GM11168 (cell line): ENCODE measurements around the gene SLC20A1.
"Not testable (repeated sequence)": the region's sequence is repeated elsewhere in the genome, so short reads cannot be mapped to it uniquely, and the experiment has no call there.

Experiments
- in situ Hi-C: fragments of 300-500 bp; cut with MboI; formaldehyde crosslinking; loops from one replicate; pipeline ENCODE4 v1.12.0; 2022; ENCODE audit warnings: low sequenced_read_pairs; ENCODE audit not compliant: unreplicated experiment

SLC20A1 gene, protein sequence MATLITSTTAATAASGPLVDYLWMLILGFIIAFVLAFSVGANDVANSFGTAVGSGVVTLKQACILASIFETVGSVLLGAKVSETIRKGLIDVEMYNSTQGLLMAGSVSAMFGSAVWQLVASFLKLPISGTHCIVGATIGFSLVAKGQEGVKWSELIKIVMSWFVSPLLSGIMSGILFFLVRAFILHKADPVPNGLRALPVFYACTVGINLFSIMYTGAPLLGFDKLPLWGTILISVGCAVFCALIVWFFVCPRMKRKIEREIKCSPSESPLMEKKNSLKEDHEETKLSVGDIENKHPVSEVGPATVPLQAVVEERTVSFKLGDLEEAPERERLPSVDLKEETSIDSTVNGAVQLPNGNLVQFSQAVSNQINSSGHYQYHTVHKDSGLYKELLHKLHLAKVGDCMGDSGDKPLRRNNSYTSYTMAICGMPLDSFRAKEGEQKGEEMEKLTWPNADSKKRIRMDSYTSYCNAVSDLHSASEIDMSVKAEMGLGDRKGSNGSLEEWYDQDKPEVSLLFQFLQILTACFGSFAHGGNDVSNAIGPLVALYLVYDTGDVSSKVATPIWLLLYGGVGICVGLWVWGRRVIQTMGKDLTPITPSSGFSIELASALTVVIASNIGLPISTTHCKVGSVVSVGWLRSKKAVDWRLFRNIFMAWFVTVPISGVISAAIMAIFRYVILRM

GRCh38 chr2:112645310-112646101 is at the start of gene SLC20A1:
Gene SLC20A1, plus strand, starts transcription at chr2:112645939. Its CDS starts 890 bp downstream, at chr2:112646829.
- in situ Hi-C loops: no loop called here

DNA sequence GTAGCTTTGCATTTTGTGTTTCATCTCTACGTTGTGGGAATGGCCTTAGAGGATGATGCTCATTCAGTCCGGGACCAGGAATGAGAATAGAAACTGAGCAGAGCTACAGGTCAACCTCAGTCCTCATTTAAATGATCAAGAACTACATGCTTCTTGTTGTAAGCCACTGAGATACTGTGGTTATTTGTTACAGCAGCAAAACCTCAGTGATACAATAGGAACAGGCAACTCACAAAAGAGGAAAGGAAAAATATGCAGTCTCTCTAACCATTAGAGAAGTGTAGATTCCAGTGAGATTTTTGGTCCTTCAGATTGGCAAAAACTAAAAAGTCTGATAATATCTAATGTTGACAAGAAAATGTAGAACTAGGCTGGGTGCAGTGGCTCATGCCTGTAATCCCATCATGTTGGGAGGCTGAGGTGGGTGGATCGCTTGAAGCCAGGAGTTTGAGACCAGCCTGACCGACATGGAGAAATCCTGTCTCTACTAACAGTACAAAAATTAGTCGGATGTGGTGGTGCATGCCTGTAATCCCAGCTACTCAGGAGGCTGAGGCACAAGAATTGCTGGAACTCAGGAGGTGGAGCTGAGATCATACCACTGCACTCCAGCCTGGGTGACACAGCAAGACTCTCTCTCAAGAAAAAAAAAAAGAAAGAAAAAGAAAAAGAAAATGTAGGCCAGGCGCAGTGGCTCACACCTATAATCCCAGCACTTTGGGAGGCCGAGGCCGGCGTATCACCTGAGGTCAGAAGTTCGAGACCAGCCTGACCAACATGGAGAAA is 48.0 kb upstream of the SLC20A1 start:
- in situ Hi-C loops: loop anchor here (10.0 kb wide), 1 partner anchor 127 kb away; the partner anchor contains the start of gene NT5DC4

GRCh38 chr2:112600634-112601033 is 45.1 kb upstream of the SLC20A1 start:
- in situ Hi-C loops: loop anchor here (10.0 kb wide), 1 partner anchor 354 kb away; no protein-coding TSS in a partner anchor

DNA sequence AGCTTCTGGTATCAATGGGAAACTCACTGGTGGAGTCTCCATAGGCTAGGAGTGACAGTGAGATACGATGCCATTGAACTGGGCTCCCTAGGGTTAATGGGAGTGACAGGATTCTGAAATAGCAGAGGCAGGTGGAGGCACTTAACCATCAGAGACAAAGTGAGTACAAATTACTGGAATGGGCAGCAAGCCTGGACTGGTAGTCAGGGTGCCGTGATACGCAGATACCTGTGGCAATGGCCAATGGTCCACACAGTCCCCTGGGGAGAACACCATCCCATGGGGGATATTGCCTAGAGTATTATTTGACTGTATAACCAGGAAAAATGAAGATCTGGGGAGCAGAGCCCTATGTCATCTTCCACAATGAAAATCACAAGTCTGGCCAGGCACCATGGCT is 44.0 kb upstream of the SLC20A1 start:
- in situ Hi-C loops: loop anchor here (10.0 kb wide), 1 partner anchor 353 kb away; no protein-coding TSS in a partner anchor

GRCh38 chr2:112602917-112603316 is 42.8 kb upstream of the SLC20A1 start:
- in situ Hi-C loops: loop anchor here (10.0 kb wide), 1 partner anchor 352 kb away; no protein-coding TSS in a partner anchor

- in situ Hi-C loops: loop anchor here (10.0 kb wide), 1 partner anchor 351 kb away; no protein-coding TSS in a partner anchor
Measured at GRCh38 chr2:112603731-112604130, 42.0 kb upstream of the SLC20A1 start.

- in situ Hi-C loops: loop anchor here (10.0 kb wide), 1 partner anchor 350 kb away; no protein-coding TSS in a partner anchor
Measured at GRCh38 chr2:112604952-112605351, 40.8 kb upstream of the SLC20A1 start.

GRCh38 chr2:112605926-112606325 is 39.8 kb upstream of the SLC20A1 start:
- in situ Hi-C loops: loop anchor here (10.0 kb wide), 1 partner anchor 349 kb away; no protein-coding TSS in a partner anchor

DNA sequence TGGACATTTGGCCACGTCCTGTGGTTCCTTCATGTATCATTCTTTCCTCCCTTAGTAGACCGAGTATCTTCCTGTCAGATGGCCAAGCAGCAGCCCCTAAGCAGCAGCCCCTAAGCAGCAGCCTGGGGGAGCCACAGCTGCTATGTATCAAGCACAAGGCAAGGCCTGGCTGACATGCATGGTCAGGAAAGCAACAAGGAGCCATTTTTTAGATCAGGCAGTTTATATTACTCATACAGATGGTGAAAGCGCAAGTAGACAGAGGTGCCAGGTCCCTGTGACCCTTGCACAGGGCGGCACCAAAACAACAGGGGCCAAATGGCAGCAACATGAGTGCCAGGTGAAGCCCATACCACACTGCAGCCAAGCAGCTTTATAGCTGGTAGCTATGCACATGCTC is 39.2 kb upstream of the SLC20A1 start:
- in situ Hi-C loops: loop anchor here (10.0 kb wide), 1 partner anchor 348 kb away; no protein-coding TSS in a partner anchor

GRCh38 chr2:112607680-112608438 is 37.9 kb upstream of the SLC20A1 start:
- in situ Hi-C loops: loop anchor here (10.0 kb wide), 1 partner anchor 347 kb away; no protein-coding TSS in a partner anchor

GRCh38 chr2:112609320-112609719 is 36.4 kb upstream of the SLC20A1 start:
- in situ Hi-C loops: loop anchor here (10.0 kb wide), 1 partner anchor 345 kb away; no protein-coding TSS in a partner anchor

- in situ Hi-C loops: not testable (repeated sequence)
Measured at GRCh38 chr2:112612283-112612682, 33.5 kb upstream of the SLC20A1 start.

DNA sequence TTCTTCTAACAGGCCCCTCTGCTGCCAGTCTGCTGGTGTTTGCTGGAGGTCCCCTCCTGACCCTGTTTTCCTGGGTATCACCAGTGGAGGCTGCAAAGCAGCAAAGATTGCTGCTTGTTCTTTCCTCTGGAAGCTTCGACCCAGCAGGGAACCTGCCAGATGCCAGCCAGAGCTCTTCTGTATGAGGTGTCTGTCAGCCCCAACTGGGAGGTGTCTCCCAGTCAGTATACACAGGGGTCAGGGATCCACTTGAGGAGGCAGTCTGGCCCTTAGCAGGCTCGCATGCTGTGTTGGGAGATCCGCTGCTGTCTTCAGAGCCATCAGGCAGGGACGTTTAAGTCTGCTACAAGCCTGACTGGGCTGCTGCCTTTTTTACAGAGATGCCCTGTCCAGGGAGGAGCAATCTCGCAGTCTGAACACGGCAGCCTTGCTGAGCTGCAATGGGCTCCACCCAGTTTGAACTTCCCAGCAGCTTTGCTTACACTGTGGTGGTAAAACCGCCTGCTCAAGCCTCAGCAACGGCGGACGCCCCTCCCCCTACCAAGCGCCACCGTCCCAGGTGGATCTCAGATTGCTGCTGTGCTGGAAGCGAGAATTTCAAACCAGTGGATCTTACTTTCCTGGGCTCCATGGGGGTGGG is 31.4 kb upstream of the SLC20A1 start:
- in situ Hi-C loops: no loop called here

GRCh38 chr2:112615051-112615450 is 30.7 kb upstream of the SLC20A1 start:
- in situ Hi-C loops: no loop called here

DNA sequence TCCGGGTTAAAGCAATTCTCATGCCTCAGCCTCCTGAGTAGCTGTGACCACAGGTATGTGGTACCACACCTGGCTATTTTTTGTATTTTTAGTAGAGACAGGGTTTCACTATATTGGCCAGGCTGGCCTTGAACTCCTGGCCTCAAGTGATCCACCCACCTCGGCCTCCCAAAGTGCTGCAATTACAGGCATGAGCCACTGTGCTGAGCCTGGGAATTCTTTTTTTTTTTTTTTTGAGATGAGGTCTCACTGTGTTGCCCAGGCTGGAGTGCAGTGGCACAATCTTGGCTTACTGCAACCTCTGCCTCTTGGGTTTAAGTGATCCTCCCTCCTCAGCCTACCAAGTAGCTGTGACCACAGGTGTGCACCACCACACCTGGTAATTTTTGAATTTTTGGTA is 29.9 kb upstream of the SLC20A1 start:
- in situ Hi-C loops: not testable (repeated sequence)

- in situ Hi-C loops: no loop called here
Measured at GRCh38 chr2:112618383-112618782, 27.4 kb upstream of the SLC20A1 start.

DNA sequence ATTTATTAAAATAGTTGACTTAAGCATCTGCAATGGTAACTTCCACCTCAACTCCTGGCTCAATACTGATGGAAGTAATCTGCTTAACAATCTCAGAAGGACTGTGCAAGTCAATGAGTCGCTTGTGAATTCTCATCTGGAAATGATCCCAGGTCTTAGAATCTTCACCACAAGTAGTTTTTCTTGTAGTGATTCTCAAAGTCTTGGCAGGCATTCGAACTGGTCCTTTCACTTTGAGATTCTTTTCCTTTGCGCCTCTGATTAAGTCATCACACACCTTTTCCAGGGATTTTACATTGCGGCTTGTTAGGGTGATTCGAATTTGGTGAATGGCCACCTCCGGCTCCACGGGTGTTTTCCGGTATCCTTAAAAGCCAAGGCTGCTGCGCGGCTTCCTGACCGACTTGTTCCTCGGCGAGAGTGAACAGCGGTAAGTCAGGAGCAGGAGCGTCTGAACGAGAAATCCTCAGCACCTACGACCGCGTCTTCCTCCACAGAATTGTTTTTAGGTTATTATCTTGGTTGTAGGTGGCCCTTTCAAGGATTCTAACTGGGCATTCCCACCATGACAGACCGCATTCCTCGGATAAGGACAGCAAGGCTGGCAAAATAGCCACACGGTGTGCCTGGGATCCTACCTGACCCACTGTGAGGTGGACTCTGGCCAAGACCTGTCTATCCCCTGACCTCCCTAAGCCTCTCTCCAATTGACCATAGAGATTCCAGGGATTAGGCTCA is 23.8 kb upstream of the SLC20A1 start:
- in situ Hi-C loops: loop anchor here (10.0 kb wide), 1 partner anchor 103 kb away; the partner anchor contains the start of gene NT5DC4
